Spinal cord (tissue), 10 donors: ENCODE measurements around the gene ACP3. TPM values are rescaled to one million over a fixed set of nuclear protein-coding genes. Genes with fewer than 3 reads are reported as not detected.

Experiments
- DNase-seq, 6 donors: peaks; one replicate each; pipeline versions ENCODE4 v3.0.0 to v3.0.0-alpha.2; 2013 to 2015; ENCODE audit warnings: low spot score in 6 of 6, low read depth in 4 of 6
- H3K27ac ChIP-seq: one replicate; pipeline ENCODE4 v1.5.1; 2013; ENCODE audit warnings: low read depth, low read length, control low read depth
- H3K27me3 ChIP-seq: one replicate; pipeline ENCODE4 v1.6.1; 2013; ENCODE audit warnings: low read length; ENCODE audit not compliant: control insufficient read depth, insufficient read depth
- H3K36me3 ChIP-seq: one replicate; pipeline ENCODE4 v1.6.1; 2013; ENCODE audit warnings: low read length; ENCODE audit not compliant: control insufficient read depth, insufficient read depth
- H3K4me1 ChIP-seq: one replicate; pipeline ENCODE4 v1.6.1; 2013; ENCODE audit warnings: low read length; ENCODE audit not compliant: control insufficient read depth, insufficient read depth
- H3K4me3 ChIP-seq: one replicate; pipeline ENCODE4 v1.5.1; 2013; ENCODE audit warnings: low read depth, low read length, control low read depth
- H3K9me3 ChIP-seq: one replicate; pipeline ENCODE4 v1.6.1; 2013; ENCODE audit warnings: low read length; ENCODE audit not compliant: control insufficient read depth, insufficient read depth
- WGBS: methylation state at CpG from one replicate; pipeline ENCODE4 v1.1.5; 2013; ENCODE audit warnings: missing lambda C conversion rate; ENCODE audit not compliant: insufficient coverage; 5-methylcytosine and 5-hydroxymethylcytosine counted together
- long read RNA-seq, 4 donors: transcript quantifications; one replicate each; lab custom pipeline, GENCODE V29; 2026
- polyA plus RNA-seq, 2 donors: library from polyadenylated mRNA; unstranded; fragments of 120-200 nt; gene quantifications; one replicate each; pipeline ENCODE4 v1.2.1, GENCODE V29; 2013; ENCODE audit not compliant: insufficient read length in 2 of 2
- total RNA-seq, 2 donors: library from RNA; depleted of rRNA in 1 of 2; stranded (reverse); fragments of 120-200 nt in 1 of 2; fragments of >200 nt in 1 of 2; gene quantifications; one replicate each; pipeline versions ENCODE4 v1.2.3 to v1.2.4, GENCODE V29; 2013 to 2014
- donor health status: healthy.

ACP3 gene
- 1 to 10 TPM; 1.3 to 1.5 TPM for total RNA-seq
- polyA plus RNA-seq: under 1 TPM; 0.50 to 0.63 TPM
- long read RNA-seq, donor 1, partial matches to known transcripts: 0 of 1 reads
- long read RNA-seq, donor 1, other reads (novel, unspliced or antisense): 0 of 1 reads
- long read RNA-seq, donor 2: 0 reads
- long read RNA-seq, donor 3: 0 reads
- long read RNA-seq, donor 4, partial matches to known transcripts: 0 of 1 reads
- long read RNA-seq, donor 4, other reads (novel, unspliced or antisense): 0 of 1 reads

DNA sequence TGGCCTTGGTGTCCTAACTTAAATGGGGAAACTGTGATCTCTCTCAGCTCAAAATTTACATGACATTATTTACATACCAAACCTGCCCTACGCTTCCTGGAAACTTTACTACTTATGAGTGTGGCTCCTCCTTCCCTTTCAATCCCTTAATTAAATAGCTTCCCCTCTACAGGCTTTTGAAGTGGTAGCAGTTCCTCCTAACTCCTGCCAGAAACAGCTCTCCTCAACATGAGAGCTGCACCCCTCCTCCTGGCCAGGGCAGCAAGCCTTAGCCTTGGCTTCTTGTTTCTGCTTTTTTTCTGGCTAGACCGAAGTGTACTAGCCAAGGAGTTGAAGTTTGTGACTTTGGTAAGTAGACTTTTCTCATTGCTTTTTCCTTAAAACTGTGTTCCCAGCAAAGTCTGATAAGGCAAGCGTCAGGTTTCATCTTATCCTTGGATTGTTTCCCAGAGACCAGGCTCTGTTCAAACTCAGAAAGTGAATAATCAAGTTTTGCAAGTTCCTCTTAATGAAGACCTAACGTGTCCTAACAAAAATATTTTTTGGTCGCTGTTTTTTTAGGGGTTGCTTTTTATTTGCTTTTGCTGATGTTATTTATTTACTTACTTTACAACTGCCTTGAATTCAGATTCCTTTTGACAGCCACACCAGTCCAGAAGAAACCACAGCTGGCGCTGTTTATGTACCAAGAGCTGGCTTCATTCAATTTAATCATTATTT is at the start of gene ACP3:
ACP3 (plus strand) TSS at position 179 of the 720 bp plus-strand sequence; CDS start at position 229, 50 bp downstream.
- Histone ChIP-seq H3K27me3 (no peaks in the 10 kb centered on the region), H3K36me3 (no peaks in the 10 kb centered on the region), H3K9me3 (no peaks in the 10 kb centered on the region), H3K4me1 (no peaks in the 10 kb centered on the region), H3K4me3 (no peak within 1 kb of the TSS), H3K27ac (peak within 1 kb of the TSS; percentile 40)
- peak in 1 of 6 donors; percentile 43 for DNase-seq
- WGBS: 68% methylated on average over 3 of the region's 6 CpGs

DNA sequence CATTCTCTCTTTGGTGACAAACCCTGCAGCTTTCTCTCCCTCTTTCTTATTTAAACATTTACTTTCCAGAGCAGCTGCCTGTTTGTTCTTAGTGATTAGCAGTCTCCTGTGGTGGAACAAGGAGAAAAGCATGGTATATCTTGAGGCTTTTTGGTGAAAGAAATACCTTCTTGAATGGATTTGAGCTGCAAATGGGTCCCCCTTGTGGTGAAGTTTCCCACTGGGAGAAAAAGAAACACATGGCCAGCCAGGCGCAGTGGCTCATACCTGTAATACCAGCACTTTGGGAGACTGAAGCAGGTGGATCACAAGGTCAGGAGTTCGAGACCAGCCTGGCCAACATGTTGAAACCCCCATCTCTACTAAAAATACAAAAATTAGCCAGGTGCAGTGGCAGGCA is 48.3 kb upstream of the ACP3 start:
- Histone ChIP-seq H3K9me3 (no peaks in the 10 kb centered on the region), H3K36me3 (no peaks in the 10 kb centered on the region), H3K4me3 (no peak overlapping the region), H3K27ac (no peak overlapping the region), H3K4me1 (no peaks in the 10 kb centered on the region), H3K27me3 (no peaks in the 10 kb centered on the region)
- no CpG with 5 or more reads among the region's 2 CpGs for WGBS
- peak in 1 of 6 donors; percentile 10 for DNase-seq

DNA sequence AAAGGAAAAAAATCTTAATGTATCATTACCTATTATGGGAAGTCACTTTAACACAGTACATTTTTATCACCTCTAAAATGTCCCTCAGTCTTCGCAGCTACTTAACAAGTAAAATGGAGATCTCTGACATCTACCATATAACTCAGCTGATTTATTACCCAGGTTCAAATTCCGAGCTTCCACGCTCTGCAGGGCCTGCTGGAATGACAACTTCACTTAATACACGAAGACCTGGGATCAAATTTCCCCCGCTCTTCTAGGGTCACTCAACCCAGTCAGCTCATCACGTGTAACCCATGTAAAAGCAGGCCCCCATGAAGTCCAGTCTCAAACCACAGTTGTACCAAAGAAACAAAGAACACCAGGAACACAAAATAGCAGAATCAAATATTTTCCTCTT is 44.2 kb upstream of the ACP3 start:
- no peaks in the 10 kb centered on the region for H3K27me3 ChIP-seq
- H3K27ac ChIP-seq: no peak overlapping the region
- no peaks in the 10 kb centered on the region for H3K9me3 ChIP-seq
- H3K4me3 ChIP-seq: no peak overlapping the region
- 55% methylated on average over 6 of the region's 6 CpGs for WGBS
- no peaks in the 10 kb centered on the region for H3K4me1 ChIP-seq
- DNase-seq: no peak
- H3K36me3 ChIP-seq: no peaks in the 10 kb centered on the region

- no peak overlapping the region for H3K27ac ChIP-seq
- H3K27me3 ChIP-seq: no peaks in the 10 kb centered on the region
- H3K4me1 ChIP-seq: no peaks in the 10 kb centered on the region
- H3K9me3 ChIP-seq: no peaks in the 10 kb centered on the region
- WGBS: 96% methylated on average over 5 of the region's 5 CpGs
- no peaks in the 10 kb centered on the region for H3K36me3 ChIP-seq
- no peak overlapping the region for H3K4me3 ChIP-seq
- DNase-seq: no peak
Measured at GRCh38 chr3:132276228-132276906, 40.8 kb upstream of the ACP3 start.

- DNase-seq: no peak
- Histone ChIP-seq H3K4me1 (no peaks in the 10 kb centered on the region), H3K9me3 (no peaks in the 10 kb centered on the region), H3K27me3 (no peaks in the 10 kb centered on the region), H3K27ac (no peak overlapping the region), H3K36me3 (no peaks in the 10 kb centered on the region), H3K4me3 (no peak overlapping the region)
- no CpG with 5 or more reads among the region's 2 CpGs for WGBS
Measured at GRCh38 chr3:132279030-132279429, 38.2 kb upstream of the ACP3 start.

GRCh38 chr3:132283440-132283839 is 33.8 kb upstream of the ACP3 start:
- Histone ChIP-seq H3K9me3 (no peaks in the 10 kb centered on the region), H3K4me3 (no peak overlapping the region), H3K27ac (no peak overlapping the region), H3K27me3 (no peaks in the 10 kb centered on the region), H3K4me1 (no peaks in the 10 kb centered on the region), H3K36me3 (no peaks in the 10 kb centered on the region)
- 58% methylated on average over 1 of the region's 1 CpG for WGBS
- DNase-seq: peak in 1 of 6 donors; percentile 7

- no peak overlapping the region for H3K4me3 ChIP-seq
- WGBS: 79% methylated on average over 5 of the region's 5 CpGs
- H3K27ac ChIP-seq: no peak overlapping the region
Measured at GRCh38 chr3:132283916-132284405, 33.2 kb upstream of the ACP3 start.

DNA sequence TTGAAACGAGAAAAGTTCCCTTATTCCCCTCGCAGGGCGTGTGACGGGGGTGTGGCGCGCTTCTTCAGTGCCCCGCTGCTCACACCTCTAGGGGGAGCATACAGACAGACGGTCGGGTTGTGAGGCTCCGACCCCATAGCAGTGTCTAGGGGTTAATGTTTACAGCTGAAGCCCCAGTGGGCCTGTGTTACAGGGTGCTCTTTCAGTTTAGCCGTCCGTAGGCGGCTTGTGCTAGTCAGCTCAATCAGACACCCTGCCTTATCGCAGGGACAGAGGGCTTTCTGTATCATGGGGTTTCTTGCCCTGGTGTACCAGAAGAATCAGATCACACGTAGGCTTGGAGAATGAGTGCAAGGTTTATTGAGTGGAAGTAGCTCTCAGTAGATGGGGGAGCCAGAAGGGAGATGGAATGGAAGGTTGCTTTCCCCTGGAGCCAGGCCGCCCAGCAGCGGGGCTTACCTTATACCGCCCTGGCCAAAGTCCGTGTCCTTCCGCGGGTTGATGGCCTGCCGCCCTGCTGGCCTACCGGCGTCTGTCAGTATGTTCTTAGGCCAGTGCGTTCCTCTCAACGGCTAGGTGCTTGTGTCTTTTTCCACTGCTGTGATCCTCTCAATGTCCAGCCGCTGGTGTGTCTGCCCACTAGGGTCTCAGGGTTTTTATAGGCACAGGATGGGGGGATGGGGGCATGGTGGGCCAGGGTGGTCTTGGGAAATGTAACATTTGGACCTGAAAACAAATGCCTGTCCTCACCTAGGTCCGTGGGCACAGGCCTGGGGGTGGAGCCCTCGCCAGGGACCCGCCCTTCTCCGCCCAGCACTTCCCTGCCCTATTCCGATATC is 32.2 kb upstream of the ACP3 start:
- no peaks in the 10 kb centered on the region for H3K27me3 ChIP-seq
- no peaks in the 10 kb centered on the region for H3K4me1 ChIP-seq
- H3K9me3 ChIP-seq: no peaks in the 10 kb centered on the region
- WGBS: 85% methylated on average over 27 of the region's 32 CpGs
- H3K36me3 ChIP-seq: no peaks in the 10 kb centered on the region
- no peak overlapping the region for H3K4me3 ChIP-seq
- DNase-seq: no peak
- H3K27ac ChIP-seq: no peak overlapping the region

More at GRCh38 chr3:132283916-132284405, 33.2 kb upstream of the ACP3 start:
- Histone ChIP-seq H3K27me3 (no peaks in the 10 kb centered on the region), H3K9me3 (no peaks in the 10 kb centered on the region), H3K36me3 (no peaks in the 10 kb centered on the region), H3K4me1 (no peaks in the 10 kb centered on the region)
- DNase-seq: no peak

DNA sequence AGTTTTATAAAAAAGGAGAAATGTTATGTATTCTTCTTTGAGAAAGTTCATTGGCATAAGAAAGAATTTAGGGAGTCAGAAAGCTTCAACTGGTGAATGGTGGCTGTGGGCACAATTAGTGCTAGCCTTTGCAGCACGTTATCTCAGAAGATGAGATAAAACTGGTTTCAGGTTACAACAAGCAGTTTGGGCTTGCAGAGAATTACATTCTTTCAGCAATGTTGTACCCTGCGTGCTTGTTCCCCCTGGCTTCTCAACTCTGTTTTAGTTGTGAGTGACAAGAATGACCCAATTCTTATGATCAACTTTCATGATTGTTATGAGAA is 31.6 kb upstream of the ACP3 start:
- Histone ChIP-seq H3K27me3 (no peaks in the 10 kb centered on the region), H3K27ac (no peak overlapping the region), H3K4me3 (no peak overlapping the region), H3K36me3 (no peaks in the 10 kb centered on the region), H3K4me1 (no peaks in the 10 kb centered on the region), H3K9me3 (no peaks in the 10 kb centered on the region)
- DNase-seq: no peak
- WGBS: 60% methylated on average over 1 of the region's 2 CpGs
